Measurements from ENCODE around the gene GAS1.

The GAS1 gene

GRCh38 chr9:86947146-86948073 lies at the start of gene GAS1:
GAS1 (minus strand) TSS chr9:86947506; CDS start chr9:86946779, 727 bp downstream.
- H3K4me3 ChIP-seq (ENCODE audit: low read depth, low read length), result peak within 1 kb of the TSS; percentile 55
- TF ChIP-seq CTCF (IDR thresholded peaks at IDR 0.05; ENCODE audit: low read depth, low read length, missing control alignments), result no peak
- DNase-seq (ENCODE audit: low read depth), result peak; percentile 29

DNA sequence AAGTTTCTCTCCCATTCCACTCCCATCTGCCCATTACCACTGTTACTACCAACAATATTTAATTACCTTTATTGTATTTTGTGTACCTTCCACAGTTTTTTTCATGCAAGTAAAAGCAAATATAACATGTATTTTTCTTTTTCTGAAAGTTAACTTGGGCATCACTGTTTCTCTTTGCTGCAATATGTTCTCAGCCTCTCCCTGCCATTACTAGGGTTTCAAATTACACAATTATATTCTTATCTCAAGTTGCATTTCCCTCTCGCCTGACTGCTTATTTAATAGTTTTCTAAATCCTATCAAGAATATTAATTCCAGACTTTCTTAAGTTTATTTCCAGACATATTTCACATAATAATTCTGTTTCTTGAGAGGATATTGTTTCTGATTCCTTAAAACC lies 46.9 kb upstream of the GAS1 start:
- DNase-seq (ENCODE audit: low read depth), result no peak
- H3K4me3 ChIP-seq (ENCODE audit: low read depth, low read length), result no peak overlapping the region
- TF ChIP-seq CTCF (IDR thresholded peaks at IDR 0.05; ENCODE audit: low read depth, low read length, missing control alignments), result no peak

GRCh38 chr9:86993830-86994229 lies 46.5 kb upstream of the GAS1 start:
- TF ChIP-seq CTCF (IDR thresholded peaks at IDR 0.05; ENCODE audit: low read depth, low read length, missing control alignments), result no peak
- DNase-seq (ENCODE audit: low read depth), result no peak
- no peak overlapping the region for H3K4me3 ChIP-seq (ENCODE audit: low read depth, low read length)

GRCh38 chr9:86991077-86991476 lies 43.8 kb upstream of the GAS1 start:
- H3K4me3 ChIP-seq (ENCODE audit: low read depth, low read length), result no peak overlapping the region
- no peak for DNase-seq (ENCODE audit: low read depth)
- TF ChIP-seq CTCF (IDR thresholded peaks at IDR 0.05; ENCODE audit: low read depth, low read length, missing control alignments), result no peak

DNA sequence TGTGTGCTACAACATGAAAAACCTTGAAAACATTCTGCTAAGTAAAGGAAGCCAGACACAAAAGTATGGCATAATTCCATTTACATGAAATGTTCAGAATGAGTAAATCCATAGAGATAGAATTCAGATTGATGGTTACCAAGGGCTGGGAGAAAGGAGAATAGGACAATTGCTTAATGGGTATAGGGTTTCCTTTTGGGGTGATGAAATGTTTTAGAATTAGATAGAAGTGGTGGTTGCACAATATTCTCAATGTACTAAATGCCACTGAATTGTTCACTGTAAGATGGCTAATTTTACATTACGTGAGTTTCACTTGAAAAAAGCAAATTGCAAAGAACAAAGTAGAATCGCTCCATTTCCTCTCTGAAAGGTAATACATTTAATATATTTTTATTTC lies 43.0 kb upstream of the GAS1 start:
- no peak for TF ChIP-seq CTCF (IDR thresholded peaks at IDR 0.05; ENCODE audit: low read depth, low read length, missing control alignments)
- H3K4me3 ChIP-seq (ENCODE audit: low read depth, low read length), result no peak overlapping the region
- no peak for DNase-seq (ENCODE audit: low read depth)

GRCh38 chr9:86987900-86988299 lies 40.6 kb upstream of the GAS1 start:
- DNase-seq (ENCODE audit: low read depth), result no peak
- no peak for TF ChIP-seq CTCF (IDR thresholded peaks at IDR 0.05; ENCODE audit: low read depth, low read length, missing control alignments)
- H3K4me3 ChIP-seq (ENCODE audit: low read depth, low read length), result no peak overlapping the region

All from GM12864 (cell line).